Activated B cell treated with CpG ODN at 0.5 μM for 24 hours (primary cell): Measurements from ENCODE around the gene MICALL2. TPM values are rescaled to one million over a fixed set of nuclear protein-coding genes. Genes with fewer than 3 reads are reported as not detected.

ENCODE experiments used
- ATAC-seq: fragments of 200-7000 bp; cut with Tn5 transposase; one replicate; pipeline ENCODE4 v1.10.0; 2021; ENCODE audit warnings: low read depth, mild to moderate bottlenecking, moderate library complexity
- CTCF ChIA-PET: fragments of 350-600 bp; sonication (Branson Sonifier 250); formaldehyde crosslinking; loops from one replicate; lab custom pipeline; 2021; ENCODE audit warnings: antibody characterized with exemption; lab: Charles Lee
- POLR2A ChIA-PET: fragments of 350-600 bp; sonication (Branson Sonifier 250); formaldehyde crosslinking; loops from one replicate; lab custom pipeline; 2021; ENCODE audit warnings: antibody characterized with exemption; lab: Charles Lee
- DNase-seq: peaks from one replicate; pipeline ENCODE4 v3.0.0; 2022
- H3K27ac Mint-ChIP-seq: one replicate; pipeline ENCODE4 v1.8.0; 2020; ENCODE audit warnings: mixed read lengths
- H3K27me3 Mint-ChIP-seq: one replicate; pipeline ENCODE4 v1.8.0; 2021; ENCODE audit warnings: mixed read lengths
- H3K36me3 Mint-ChIP-seq: one replicate; pipeline ENCODE4 v1.8.0; 2021; ENCODE audit warnings: low read depth, mixed read lengths
- H3K4me1 Mint-ChIP-seq: one replicate; pipeline ENCODE4 v1.8.0; 2021; ENCODE audit warnings: mixed read lengths
- H3K4me3 Mint-ChIP-seq: one replicate; pipeline ENCODE4 v1.8.0; 2020; ENCODE audit warnings: mild to moderate bottlenecking, mixed read lengths
- H3K9me3 Mint-ChIP-seq: one replicate; pipeline ENCODE4 v1.8.0; 2020; ENCODE audit warnings: mixed read lengths
- intact Hi-C: fragments of 100-400 bp; cut with micrococcal nuclease; formaldehyde crosslinking; loops from one replicate; pipeline ENCODE4 v1.15.1; 2024
- total RNA-seq: library from RNA; stranded (reverse); gene quantifications from 2 replicates; pipeline ENCODE4 v1.2.3, GENCODE V29; 2022
- TF ChIP-seq, protein P1 (sequence below): fragments of 200-600 bp; IDR thresholded peaks from one replicate; pipeline ENCODE4 v1.8.0; 2022; ENCODE audit warnings: antibody characterized with exemption, mild to moderate bottlenecking

Gene MICALL2
- total RNA-seq, 1 donor from 2014 or later, result 0.55 TPM

- intact Hi-C loops, result no loop called here
- ATAC-seq, result no peak
- no peak overlapping the region for H3K4me3 Mint-ChIP-seq
- peaks cover 3% of the 10 kb centered on the region for H3K27me3 Mint-ChIP-seq
- ChIA-PET CTCF (no interaction called here), POLR2A (no interaction called here)
- no peaks in the 10 kb centered on the region for H3K4me1 Mint-ChIP-seq
- H3K27ac Mint-ChIP-seq, result no peak overlapping the region
- no peak for DNase-seq
- no peaks in the 10 kb centered on the region for H3K36me3 Mint-ChIP-seq
- TF ChIP-seq, protein P1, sequence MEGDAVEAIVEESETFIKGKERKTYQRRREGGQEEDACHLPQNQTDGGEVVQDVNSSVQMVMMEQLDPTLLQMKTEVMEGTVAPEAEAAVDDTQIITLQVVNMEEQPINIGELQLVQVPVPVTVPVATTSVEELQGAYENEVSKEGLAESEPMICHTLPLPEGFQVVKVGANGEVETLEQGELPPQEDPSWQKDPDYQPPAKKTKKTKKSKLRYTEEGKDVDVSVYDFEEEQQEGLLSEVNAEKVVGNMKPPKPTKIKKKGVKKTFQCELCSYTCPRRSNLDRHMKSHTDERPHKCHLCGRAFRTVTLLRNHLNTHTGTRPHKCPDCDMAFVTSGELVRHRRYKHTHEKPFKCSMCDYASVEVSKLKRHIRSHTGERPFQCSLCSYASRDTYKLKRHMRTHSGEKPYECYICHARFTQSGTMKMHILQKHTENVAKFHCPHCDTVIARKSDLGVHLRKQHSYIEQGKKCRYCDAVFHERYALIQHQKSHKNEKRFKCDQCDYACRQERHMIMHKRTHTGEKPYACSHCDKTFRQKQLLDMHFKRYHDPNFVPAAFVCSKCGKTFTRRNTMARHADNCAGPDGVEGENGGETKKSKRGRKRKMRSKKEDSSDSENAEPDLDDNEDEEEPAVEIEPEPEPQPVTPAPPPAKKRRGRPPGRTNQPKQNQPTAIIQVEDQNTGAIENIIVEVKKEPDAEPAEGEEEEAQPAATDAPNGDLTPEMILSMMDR, result no peak
- H3K9me3 Mint-ChIP-seq, result no peaks in the 10 kb centered on the region
Measured at GRCh38 chr7:1442355-1443124, 16.7 kb downstream of the MICALL2 start.

DNA sequence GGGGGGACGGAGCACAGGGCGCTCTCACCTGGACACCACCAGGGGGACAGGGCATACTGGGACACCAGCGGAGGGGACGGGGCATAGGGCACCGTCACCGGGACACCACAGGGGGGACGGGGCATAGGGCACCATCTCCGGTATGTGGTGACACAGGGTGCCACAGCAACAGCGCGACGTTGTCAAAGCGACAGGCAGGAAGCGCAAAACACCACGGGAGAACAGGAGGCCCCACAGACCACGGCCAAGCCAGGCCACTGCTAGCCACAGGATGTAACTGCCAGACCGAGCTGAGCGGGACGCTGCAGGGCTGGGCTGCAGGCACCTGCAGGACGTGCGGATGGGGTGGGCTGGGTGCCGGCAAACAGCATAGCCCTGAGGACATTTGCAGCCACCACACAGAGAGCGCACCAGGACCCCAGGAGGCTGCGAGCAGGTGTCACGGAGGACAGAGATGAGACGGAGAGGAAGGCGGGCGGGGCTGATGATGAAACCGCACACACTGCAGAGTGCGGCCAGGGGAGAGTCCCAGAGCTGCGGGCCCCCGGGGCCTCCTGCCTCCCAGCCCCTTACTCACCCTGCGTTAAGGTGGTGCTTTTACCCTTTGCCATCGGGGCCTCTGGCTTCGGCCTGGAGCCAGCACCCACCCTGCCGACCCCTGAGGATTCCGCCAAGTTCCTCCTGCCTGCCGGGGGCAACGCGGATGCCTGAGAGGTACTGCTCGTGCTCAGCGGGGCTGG, 17.5 kb downstream of the MICALL2 start:
- TF ChIP-seq, protein P1, result no peak
- DNase-seq (no peak), ATAC-seq (no peak)
- H3K27me3 Mint-ChIP-seq, result peaks cover 3% of the 10 kb centered on the region
- H3K9me3 Mint-ChIP-seq, result no peaks in the 10 kb centered on the region
- no peaks in the 10 kb centered on the region for H3K4me1 Mint-ChIP-seq
- intact Hi-C loops, result no loop called here
- CTCF ChIA-PET, result no interaction called here
- H3K27ac Mint-ChIP-seq, result no peak overlapping the region
- POLR2A ChIA-PET, result no interaction called here
- no peak overlapping the region for H3K4me3 Mint-ChIP-seq
- H3K36me3 Mint-ChIP-seq, result no peaks in the 10 kb centered on the region

- ATAC-seq, result no peak
Measured at GRCh38 chr7:1440620-1441019, 18.6 kb downstream of the MICALL2 start.

GRCh38 chr7:1439373-1440363, 19.6 kb downstream of the MICALL2 start:
- Mint-ChIP-seq H3K36me3 (no peaks in the 10 kb centered on the region), H3K27me3 (peaks cover 3% of the 10 kb centered on the region), H3K27ac (no peak overlapping the region), H3K9me3 (no peaks in the 10 kb centered on the region), H3K4me3 (no peak overlapping the region), H3K4me1 (no peaks in the 10 kb centered on the region)
- DNase-seq (no peak), ATAC-seq (no peak)
- POLR2A ChIA-PET, result no interaction called here
- TF ChIP-seq, protein P1, result no peak
- CTCF ChIA-PET, result no interaction called here
- intact Hi-C loops, result no loop called here

More at GRCh38 chr7:1440620-1441019, 18.6 kb downstream of the MICALL2 start:
- Mint-ChIP-seq H3K27me3 (peaks cover 3% of the 10 kb centered on the region), H3K9me3 (no peaks in the 10 kb centered on the region), H3K4me1 (no peaks in the 10 kb centered on the region), H3K4me3 (no peak overlapping the region), H3K27ac (no peak overlapping the region), H3K36me3 (no peaks in the 10 kb centered on the region)
- intact Hi-C loops, result no loop called here
- TF ChIP-seq, protein P1, result no peak
- ChIA-PET POLR2A (no interaction called here), CTCF (no interaction called here)
- DNase-seq, result no peak
